HG03280 (cell line): ENCODE data around the gene GCKR.
"Not testable (repeated sequence)": the region's sequence is repeated elsewhere in the genome, so short reads cannot be mapped to it uniquely, and the experiment has no call there.

Experiments
- ATAC-seq: cut with Tn5 transposase; IDR thresholded peaks from one replicate; pipeline ENCODE4 v1.9.1; 2021; ENCODE audit warnings: mild to moderate bottlenecking, moderate library complexity; ENCODE audit not compliant: unreplicated experiment

The GCKR gene

GRCh38 chr2:27506587-27506986 lies 9.9 kb downstream of the GCKR start:
- no peak for ATAC-seq

DNA sequence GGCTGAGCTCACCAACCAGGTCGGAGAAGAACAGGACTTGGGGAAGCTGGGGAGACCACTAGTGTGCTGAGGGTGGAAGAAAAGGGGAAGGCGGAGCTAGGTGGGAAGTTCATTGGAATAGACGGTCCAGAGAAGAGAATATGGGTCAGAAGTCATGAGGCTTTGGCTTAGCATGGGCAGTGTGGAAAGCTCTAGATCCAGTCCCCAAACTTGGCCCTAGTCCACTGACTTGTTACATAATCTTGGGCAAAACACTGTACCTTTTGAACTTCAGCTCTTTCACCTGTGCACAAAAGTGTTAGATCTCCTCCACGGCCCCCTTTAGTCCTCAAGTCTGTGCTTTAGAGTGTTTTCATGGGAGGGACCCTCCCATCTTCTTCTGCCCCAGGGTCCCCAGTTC lies 10.7 kb downstream of the GCKR start:
- no peak for ATAC-seq

DNA sequence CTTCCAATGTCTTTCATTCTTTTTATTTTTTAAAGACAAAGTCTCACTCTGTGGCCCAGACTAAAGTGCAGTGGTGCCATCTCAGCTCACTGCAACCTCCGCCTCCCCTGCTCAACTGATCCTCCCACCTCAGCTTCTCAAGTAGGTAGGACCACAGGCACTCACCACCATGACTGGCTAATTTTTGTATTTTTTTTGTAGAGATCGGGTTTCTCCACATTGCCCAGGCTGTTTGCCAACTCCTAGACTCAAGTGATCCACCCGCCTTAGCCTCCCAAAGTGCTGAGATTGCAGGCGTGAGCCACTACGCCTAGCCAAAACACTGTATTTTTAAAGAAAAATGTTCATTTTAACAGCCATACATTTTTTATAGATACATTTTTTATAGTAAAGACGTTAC lies 12.7 kb downstream of the GCKR start:
- ATAC-seq = no peak

- ATAC-seq = no peak
Measured at GRCh38 chr2:27518113-27518781, 21.6 kb downstream of the GCKR start.

DNA sequence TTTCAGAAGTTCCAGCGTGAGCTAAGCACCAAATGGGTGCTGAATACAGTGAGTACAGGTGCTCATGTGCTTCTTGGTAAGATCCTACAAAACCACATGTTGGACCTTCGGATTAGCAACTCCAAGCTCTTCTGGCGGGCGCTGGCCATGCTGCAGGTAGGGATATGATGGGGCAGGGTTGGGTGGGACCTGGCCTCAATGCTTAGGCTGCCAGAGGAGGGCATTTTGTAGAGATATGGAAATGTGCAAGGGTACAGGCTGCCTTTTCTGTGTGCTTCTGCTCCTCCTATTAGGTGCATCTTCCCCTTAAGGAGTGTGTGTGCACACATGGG lies 22.1 kb downstream of the GCKR start:
- no peak for ATAC-seq

- no peak for ATAC-seq
Measured at GRCh38 chr2:27520316-27520715, 23.7 kb downstream of the GCKR start.

GRCh38 chr2:27522400-27522945 lies 25.8 kb downstream of the GCKR start:
- no peak for ATAC-seq

DNA sequence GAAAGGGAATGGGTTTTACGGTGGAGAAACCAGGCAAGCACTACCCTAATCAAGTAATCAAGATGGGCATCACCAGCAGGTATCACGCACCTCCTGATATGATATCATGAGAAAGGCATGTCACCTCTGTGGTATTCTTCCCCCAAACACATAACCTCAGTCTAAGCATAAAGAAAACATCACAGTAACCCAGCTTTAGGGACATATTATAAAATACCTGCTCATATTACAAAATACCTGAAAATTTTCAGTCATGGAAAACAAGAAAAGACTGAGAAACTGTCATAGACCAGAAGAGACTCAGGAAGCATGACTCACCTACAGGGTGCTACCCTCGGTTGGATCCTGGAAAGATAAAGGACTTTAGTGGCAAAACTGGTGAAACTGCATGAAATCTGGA lies 30.5 kb downstream of the GCKR start:
- ATAC-seq = no peak

DNA sequence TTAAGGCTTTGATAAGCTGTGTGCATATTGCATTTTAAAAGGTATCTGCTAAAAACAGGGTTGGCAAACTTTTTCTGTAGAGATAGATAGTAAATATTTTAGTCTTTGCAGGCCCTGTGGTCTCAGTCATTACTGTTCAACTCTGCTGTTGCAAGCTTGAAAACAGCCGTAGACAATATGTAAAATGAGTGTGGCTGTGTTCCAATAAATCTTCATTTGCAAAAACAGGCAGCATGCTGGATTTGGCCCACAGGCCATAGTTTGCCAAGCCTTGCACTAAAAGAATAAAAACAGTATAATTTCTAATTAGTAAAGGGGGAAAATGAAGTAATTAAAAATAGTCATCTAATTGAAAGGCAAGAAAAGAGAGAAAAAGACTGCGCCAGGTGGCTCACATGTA lies 35.3 kb downstream of the GCKR start:
- ATAC-seq = no peak

GRCh38 chr2:27537287-27537686 lies 40.6 kb downstream of the GCKR start:
- no peak for ATAC-seq

DNA sequence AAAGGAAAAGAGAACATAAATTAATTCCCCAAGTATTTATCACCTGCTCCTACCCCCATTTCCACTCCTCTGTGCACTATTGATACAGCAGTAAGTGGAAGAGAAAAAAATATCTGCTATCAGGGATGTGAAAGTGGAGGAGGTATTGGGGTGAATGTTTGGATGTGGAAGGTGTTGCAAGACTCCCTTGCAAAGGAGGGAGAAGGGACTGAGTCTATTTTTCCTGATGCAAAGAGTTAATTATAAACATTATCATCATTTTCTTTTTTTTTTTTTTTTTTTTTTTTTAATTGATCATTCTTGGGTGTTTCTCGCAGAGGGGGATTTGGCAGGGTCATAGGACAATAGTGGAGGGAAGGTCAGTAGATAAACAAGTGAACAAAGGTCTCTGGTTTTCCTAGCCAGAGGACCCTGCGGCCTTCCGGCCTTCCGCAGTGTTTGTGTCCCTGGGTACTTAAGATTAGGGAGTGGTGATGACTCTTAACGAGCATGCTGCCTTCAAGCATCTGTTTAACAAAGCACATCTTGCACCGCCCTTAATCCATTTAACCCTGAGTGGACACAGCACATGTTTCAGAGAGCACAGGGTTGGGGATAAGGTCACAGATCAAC lies 42.3 kb downstream of the GCKR start:
- ATAC-seq = not testable (repeated sequence)

DNA sequence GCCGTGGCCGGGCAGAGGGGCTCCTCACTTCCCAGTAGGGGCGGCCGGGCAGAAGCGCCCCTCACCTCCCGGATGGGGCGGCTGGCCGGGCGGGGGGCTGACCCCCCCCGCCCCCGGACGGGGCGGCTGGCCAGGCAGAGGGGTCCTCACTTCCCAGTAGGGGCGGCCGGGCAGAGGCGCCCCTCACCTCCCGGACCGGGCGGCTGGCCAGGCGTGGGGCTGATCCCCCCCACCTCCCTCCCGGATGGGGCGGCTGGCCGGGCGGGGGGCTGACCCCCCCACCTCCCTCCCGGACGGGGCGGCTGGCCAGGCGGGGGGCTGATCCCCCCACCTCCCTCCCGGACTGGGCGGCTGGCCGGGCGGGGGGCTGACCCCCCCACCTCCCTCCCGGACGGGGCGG lies 43.0 kb downstream of the GCKR start:
- ATAC-seq = not testable (repeated sequence)

GRCh38 chr2:27544143-27544821 lies 47.6 kb downstream of the GCKR start:
- ATAC-seq = no peak

DNA sequence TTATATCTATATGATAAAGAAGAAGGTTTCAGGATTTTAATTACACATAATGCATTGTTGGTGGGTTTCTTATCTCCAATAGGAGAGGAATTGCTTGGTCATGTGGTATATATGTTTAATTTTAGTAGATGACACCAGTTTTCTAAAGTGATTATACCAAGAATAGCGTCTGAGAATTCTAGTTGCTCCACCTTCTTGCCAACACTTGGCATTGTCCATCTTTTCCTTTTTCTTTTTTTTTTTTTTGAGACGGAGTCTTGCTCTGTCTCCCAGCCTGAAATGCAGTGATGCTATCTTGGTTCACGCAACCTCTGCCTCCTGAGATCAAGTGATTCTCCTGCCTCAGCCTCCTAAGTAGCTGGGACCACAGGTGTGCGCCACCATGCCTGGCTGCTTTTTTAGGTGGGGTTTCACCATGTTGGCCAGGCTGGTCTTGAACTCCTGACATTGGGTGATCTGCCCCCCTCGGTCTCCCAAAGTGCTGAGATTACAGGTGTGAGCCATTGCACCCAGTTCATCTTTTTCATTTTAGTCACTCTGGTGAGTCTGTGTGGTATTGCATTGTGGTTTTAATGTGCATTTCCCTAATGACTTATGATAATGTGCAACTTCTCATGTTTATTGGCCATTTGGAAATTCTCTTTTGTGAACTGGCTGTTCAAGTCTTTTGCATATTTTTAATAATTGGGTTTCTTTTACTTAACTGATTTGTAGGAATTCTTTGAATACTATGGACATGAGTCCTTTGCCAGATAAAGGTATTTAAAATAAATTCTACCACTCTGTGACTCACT lies 48.9 kb downstream of the GCKR start:
- no peak for ATAC-seq

GRCh38 chr2:27549303-27549702 lies 52.7 kb downstream of the GCKR start:
- no peak for ATAC-seq

GRCh38 chr2:27551514-27551913 lies 54.9 kb downstream of the GCKR start:
- no peak for ATAC-seq

DNA sequence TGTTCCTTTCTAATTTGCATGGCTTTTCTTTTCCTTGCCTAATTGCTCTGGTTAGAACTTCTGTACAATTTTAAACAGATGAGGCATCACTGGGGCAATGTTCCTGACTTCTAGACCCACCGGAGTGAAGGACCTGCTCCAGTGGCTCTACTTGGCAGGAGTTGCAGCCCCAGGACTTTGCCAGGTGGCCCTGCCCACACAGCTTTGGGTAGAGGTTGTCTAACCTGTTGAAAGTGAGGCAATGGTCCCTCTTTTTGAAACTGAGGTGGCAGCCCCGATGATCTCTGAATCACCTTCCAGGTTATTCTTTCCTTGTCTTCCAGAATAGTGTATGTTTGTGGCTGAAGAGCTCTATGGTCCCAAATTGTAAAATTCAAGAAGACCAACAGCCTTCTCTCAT lies 56.3 kb downstream of the GCKR start:
- ATAC-seq = no peak

- not testable (repeated sequence) for ATAC-seq
Measured at GRCh38 chr2:27554451-27554850, 57.8 kb downstream of the GCKR start.

DNA sequence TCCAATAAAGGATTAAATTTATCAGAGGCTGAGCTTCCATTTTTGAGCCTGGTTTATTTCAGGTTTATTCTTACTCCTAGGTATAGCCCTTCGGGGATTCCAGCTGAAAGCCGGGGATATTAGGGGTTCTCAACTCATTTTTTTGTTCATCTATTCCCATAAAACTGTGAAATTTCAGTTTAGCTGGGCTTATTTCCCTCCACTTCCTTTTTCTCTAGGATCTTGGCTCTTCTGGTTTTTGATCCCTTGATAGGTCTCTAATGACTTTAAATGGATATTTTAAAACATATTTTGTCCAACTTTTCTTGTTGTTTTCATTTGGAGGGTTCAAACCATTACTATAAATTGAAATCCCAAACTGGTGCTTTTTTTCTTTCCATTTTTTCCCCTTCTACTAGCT lies 62.6 kb downstream of the GCKR start:
- ATAC-seq = no peak

- ATAC-seq = no peak
Measured at GRCh38 chr2:27561060-27561459, 64.4 kb downstream of the GCKR start.

- ATAC-seq = no peak
Measured at GRCh38 chr2:27566628-27567027, 70.0 kb downstream of the GCKR start.
